DND-41 (cell line): ENCODE data around the gene RNF217.

ENCODE experiments used
- EZH2 ChIP-seq: IDR thresholded peaks from 3 replicates; pipeline ENCODE4 v1.6.1; 2012; ENCODE audit warnings: borderline replicate concordance, low read depth, mild to moderate bottlenecking, moderate library complexity, low read length, inconsistent platforms; ENCODE audit not compliant: severe bottlenecking
- TF ChIP-seq, protein P1 (sequence below): IDR thresholded peaks from 2 replicates; pipeline ENCODE4 v1.5.1; 2012; ENCODE audit warnings: borderline replicate concordance, low read length, moderate library complexity, mild to moderate bottlenecking; ENCODE audit not compliant: poor library complexity, severe bottlenecking; ENCODE audit errors: extremely low read depth

DNA sequence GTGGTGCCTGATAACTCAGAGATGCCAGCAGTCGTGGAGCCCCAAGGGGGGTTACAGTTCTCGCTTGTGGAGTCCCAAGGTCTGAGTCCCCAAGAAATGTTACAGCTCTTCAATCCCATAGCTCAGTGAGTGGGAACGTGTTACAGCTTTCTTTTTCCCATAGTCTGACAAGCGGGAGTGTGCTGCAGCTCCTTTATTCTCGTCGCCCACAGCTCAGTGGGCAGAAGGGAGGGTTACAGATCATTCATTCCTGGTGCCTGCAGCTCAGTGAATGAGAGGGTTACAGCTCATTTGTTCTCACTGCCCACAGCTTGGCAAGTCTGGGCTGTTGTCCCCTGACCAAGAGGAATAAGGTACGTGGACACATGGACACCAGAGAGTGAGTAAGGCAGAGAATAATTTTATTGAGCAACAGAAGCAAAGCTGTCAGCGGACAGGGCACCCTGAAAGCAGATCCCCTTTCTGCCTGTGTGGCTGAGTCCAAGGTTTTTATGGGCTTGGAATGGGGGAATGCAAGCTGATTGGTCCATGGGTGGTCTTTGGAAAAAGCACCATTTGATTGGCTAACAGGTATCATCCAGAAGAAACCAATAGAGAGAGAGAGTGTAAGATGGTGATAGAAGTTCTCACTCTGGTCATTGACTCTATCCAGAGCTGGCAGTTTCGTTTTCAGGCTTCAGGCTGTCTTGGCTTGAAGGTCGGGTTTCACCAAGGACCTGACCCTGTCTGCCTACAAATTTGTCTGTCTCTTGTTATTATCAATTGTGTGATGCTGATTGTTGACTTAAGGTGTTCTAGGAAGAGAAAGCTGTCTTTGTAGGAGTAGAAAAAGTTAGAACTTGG lies 16.4 kb downstream of the RNF217 start:
- TF ChIP-seq, protein P1, sequence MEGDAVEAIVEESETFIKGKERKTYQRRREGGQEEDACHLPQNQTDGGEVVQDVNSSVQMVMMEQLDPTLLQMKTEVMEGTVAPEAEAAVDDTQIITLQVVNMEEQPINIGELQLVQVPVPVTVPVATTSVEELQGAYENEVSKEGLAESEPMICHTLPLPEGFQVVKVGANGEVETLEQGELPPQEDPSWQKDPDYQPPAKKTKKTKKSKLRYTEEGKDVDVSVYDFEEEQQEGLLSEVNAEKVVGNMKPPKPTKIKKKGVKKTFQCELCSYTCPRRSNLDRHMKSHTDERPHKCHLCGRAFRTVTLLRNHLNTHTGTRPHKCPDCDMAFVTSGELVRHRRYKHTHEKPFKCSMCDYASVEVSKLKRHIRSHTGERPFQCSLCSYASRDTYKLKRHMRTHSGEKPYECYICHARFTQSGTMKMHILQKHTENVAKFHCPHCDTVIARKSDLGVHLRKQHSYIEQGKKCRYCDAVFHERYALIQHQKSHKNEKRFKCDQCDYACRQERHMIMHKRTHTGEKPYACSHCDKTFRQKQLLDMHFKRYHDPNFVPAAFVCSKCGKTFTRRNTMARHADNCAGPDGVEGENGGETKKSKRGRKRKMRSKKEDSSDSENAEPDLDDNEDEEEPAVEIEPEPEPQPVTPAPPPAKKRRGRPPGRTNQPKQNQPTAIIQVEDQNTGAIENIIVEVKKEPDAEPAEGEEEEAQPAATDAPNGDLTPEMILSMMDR = no peak
- no peak for TF ChIP-seq EZH2
